Fibroblast of skin of left quadriceps (primary cell): Measurements from ENCODE around the gene SIX3.

Source experiments
- DNase-seq, 2 experiments: peaks; one replicate each; pipeline ENCODE4 v3.0.0-alpha.2; 2013; ENCODE audit warnings: low read depth in 2 of 2

The SIX3 gene

DNA sequence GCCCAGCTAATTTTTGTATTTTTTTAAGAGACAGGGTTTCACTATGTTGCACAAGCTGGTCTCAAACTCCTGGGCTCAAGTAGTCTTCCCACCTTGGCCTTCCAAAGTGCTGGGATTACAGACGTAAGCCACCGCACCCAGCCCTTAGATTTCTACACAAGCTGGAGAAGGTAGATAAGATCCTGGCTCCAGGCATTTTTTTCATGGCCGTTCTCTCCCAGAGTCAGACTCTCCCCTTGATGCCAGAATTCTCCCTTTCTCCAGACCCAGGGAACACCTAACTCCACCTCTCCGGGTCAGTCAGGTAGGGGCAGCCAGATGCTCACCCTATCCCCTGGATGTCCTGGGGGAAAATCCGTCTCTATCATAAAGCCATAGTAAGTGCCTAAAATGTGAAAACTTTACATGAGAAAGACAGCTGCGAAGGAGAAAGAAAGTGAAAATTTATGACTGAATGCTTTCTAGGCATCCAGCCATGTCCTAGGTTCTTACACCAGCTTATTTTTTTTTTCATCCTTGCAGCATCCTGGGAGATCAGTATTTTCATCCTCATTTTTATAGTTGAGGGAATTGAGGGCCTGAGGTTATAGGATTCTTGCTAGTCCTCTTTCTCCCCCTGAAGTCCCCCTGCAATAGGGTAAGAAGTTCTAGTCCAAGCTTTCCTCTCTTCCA is 16.3 kb downstream of the SIX3 start:
- DNase-seq: no peak

DNA sequence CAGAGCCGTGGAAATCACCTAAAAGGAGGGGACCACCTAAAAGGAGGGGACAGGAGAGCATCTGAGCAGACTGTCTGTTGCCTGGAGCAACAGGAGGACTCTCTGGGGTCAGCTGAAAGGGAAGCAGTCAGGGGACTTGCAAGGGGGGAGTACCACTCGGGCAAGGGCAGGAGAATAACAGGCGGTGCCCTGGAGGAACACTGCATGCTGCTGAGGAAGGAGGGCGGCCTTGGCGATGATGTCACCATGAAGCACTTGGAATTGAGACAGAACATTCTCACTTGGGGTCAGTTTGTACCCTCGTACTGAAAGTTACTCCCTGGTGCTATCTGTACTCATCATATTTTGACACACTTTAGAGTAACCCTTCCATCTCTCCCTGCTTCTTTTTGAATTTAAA is 18.4 kb downstream of the SIX3 start:
- no peak for DNase-seq

DNA sequence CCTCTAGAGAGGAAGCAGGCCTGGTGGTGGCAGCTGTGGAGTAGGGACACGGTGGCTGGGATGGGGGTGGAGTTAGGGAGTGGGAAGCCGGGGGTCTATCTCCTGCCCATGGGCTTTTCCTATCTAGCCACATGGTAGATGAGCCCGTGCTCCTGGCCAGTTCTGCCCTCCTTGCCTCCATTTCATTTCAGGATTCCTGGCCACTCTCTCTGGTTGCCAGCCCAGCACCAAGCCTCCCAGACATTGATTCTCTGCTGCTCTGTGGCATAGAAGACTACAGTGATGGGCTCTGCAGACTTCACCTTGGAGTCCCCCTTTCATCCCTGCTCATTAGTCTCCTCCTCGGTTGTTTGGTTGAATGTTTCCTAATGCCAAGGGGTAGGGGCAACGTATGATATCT is 19.4 kb downstream of the SIX3 start:
- no peak for DNase-seq

DNA sequence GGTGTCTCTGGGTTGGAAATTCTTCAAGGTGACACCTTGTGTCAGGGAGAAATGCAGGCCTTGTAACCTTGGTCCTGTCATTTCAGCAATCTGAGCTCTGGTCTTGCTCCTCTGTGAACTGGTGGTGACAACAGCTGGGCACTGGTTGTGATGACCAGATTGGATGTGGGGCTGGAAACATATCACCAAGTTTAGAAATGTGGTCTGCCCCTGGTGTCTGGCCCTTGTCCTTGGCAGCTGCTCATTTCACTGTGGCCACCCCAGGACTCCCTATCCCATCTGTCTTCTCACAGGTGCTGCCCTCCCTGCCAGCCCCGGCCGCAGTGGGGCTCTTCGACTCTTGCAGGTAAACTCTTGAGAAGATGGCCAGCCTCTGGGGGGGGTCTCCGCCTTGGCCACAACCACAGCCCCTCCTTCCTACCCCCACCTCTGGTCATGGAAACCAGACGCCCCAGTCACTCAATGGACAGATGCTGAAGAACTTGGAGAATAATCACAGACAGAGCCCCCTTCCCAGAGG is 20.7 kb downstream of the SIX3 start:
- no peak for DNase-seq

DNA sequence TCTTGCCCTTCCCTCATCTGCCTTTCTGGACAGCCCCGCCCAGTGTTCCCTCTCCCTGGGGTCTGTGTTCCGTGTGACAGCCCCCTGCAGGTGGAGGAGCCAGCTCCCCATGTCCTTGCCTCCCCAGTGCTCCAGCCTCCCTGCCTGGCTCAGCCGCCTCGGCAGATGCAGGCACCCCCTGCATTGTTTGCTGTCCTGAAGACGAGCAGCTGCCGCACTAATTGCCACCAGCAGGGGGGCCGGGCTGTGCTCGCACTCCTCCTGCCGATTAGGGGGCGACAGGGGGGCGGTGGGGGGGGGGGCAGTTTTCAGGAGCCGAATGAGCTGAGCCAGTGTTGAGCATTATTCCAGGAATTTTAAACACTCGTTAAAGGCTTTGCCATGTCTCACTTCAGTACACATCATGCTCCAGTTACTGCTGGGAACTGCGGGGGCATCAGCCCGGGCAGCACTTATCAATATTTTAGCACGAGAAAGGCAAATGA is 23.3 kb downstream of the SIX3 start:
- DNase-seq: no peak

DNA sequence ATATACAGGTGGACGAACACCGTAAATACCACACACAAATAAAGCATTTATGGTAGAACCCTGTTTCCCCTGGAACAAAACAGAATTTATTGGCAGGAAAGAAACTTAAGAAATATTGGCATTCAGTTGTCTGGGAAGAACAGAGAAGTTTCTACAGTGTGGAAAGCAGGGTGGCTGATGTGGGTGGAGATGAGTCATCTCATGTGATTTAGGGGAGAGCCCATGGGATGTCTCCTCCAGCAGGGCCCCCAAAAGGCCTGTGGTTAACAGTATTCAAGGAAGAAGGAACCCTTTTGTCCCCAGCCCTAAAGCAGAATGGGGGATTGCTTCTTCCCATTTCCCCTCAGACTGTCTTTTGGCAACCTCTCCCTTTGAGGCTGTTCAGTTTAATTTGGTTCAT is 24.2 kb downstream of the SIX3 start:
- DNase-seq: no peak

DNA sequence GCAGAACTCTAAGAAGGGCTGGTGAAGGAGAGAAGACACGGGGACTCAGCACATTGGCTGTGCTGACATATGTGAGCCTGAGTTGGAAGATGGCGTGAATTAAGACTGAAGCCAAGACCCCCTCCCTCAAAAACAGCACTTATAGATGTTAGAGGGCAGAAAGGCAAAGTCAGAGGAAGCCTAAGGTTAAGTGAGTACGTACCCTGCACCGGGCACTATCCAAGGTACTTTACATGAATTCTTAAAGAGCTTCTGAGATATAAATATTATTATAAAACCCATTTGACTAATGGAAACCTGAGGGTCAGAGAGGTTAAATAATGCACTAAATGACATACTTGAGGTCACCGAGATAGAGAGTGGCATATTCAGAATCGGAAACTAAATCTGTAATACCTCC is 25.6 kb downstream of the SIX3 start:
- DNase-seq: no peak

DNA sequence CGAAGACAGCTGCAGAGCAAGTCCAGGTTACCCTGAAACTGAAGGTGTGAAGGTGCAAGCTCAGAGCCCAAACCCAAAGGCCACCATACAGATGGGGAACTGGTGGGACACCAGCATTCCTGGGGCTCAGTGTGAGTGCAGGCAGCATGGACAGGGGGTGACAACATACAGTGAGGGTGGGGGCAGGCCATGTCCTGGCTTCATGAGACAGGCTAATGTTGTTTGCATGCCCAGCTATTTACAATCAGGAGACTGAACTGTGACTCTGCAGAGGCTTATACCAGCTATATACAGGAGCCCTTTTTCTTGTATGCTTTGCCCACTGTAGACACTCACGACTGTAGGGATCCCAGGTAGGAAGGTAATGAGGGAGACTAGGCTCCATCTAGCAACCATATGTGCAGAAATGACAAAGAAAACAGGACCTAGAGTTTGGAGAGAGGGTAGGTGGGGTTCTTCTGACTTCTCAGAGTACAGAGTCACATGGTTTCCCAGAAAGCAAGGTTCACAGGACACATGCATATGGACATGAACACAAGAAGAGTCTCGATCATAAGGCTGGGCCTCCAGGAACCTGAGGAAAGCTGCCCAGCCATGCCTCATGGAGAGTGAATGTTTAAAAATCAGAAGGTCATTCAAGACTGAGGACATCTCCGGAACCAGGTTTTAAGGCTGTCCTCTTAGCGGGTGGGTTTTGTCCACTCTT is 26.4 kb downstream of the SIX3 start:
- no peak for DNase-seq

DNA sequence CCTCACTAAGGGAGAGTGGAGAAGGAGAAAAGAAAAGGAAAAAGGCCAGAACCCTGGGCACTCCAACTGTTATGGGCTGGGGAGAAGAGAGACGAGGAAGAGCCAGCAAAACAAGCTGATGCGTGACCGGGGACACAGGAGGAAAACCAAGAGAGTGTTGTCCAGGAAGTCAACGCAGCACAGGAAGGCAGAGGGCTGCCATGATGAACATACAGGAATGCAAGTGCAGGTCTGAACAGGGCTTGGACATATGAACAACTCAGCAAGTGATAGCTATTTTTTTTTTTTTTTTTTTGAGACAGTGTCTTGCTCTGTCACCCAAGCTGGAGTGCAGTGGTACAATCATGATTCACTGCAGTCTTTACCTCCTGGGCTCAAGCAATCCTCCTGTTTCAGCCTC is 28.4 kb downstream of the SIX3 start:
- no peak for DNase-seq

DNA sequence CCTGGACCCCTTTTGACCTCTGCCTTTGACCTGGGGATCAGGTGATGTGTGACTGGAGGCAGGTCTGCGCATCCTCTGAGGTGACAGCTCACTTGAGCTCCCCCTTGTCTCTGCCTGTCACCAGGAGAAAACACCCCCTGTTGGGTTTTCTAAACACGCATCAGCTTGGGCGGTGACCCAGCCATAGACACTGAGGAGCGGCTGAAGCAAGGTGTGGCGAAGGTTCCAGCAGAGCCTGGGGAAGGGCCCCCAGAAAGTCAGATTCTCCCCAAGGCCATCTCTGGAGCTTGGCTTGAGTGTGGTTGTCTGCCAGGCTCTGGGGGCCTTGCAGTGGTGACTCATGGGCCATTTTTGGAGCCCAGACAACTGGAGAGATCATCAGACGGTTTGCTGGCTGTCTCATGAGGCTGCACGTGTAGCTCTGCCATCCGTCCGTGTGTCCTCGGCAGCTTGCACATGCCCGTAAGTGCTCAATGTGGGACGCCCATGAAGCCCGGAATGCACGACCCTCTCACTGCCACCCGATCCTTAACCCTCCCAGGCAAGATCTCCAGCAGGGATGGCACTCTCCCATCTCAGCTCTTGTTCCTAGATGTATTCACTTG is 29.4 kb downstream of the SIX3 start:
- DNase-seq: no peak

DNA sequence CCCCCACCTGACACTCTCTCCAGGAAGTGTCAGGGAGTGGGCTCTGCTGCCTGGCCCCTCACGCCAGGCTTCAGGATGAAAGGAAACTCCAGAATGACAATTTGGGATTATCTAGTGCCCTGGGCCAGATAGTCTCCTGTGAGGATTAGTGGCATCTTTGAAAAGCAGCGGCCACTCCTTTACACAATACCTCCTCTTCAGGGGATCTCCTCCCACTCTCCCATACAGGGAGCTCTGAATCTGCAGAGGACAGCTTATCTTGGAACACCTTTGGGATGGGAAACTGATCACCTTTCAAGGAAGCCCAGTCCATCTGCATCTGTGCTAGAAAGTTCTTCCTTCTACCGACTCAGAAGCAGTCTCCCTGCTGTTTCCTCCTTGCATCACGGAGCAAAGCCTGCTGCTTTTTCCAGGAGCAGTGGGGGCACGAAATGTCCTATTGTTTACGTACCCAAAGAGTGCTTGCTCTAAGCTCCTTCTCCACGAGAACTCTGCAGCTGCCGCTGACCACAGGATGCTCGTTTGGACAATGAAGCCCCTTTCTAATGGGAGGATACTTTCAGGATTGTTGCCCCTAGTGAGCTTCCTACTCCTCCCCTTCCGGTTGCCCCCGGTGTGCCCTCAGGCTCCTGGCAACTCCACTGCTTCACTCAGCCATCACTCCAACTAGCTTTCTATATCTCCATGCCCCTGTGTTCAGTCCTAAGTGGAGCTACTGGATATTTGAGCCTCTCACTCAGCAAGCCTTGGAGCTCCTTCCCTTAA is 31.5 kb downstream of the SIX3 start:
- no peak for DNase-seq

DNA sequence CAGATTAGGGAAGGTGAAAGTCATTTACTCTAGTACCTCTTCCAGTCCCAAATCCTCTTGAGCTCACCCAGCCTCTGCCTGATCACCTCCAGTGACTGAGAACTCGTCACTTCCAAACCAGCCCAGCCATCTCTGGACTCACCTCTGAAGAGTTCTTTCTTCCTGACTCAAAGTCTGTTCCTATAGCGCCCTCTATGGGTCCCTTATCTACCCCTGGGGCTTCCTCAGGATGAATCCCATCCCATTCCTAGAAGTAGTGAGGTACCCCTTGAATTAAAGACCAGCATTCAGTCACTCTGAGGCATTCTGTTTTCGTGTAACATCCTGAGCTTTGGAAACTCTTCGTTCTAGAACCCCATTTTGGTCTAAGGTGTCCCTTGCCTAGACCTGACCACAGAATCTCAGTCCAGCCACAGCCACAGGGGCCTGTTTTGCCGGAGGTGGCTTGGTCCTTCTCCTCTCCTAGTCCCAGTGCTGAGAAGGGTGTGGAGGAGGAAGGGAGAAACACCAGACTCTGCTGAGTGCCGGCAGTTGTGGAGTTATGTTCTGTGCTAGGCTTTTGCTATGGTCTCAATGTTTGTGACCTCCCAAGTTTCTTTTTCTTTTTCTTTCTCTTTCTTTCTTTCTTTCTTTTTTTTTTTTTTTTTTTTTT is 32.7 kb downstream of the SIX3 start:
- DNase-seq: no peak

DNA sequence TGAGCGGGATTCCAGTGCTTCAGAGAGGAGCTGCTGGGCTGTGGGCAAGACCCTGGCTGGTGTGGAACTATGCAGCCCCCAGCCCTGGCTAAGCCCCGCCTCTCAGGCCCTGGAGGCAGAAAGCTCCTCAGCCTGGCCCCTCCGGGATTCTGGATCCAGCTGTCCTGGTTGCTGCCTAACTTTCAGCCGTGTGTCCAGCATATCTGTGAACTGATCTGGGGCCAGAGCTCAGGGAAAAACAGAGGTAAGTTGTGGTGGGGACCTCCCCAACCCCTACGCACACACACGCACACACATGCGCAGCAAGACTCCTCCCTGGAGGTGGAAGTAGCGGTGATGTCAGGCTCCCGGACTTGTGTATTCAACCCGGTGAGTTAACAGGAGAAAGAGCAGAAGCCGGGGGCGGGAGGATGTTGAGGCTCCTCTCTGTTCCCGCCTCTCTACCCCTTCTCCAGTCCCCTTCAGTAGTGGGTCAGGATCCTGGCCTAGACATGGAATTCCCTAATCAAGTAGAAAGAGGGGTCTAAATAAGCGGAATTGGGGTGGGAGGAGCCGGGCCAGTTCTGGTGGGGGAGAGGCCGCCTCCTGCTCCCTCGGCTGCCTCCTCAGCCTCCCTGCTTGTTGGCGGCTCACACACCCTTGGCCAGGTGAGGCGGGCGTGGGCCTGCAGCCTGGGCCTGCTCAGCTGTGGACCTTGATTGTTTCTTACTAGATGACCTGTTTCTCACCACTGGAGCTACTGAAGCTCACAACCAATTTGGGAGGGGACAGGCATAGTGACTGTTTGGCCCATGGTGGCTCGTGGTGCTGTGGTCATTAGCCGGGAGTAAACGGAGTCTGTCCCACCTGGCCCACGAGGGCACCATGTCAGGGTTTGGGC is 34.3 kb downstream of the SIX3 start:
- DNase-seq: no peak

DNA sequence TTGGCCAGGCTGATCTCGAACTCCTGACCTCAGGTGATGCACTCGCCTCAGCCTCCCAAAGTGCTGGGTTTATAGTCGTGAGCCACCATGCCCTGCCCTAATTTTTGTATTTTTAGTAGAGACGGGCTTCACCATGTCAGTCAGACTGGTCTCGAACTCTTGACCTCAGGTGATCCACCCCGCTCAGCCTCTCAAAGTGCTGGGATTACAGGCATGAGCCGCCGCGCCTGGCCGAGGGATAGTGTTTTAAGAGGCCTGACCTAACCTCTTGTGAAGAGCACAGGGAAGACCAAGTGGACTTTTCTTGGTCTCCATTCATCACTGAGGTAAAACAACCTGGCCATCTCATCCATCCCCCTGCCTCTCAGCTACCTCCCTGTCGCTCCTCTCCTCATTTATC is 38.1 kb downstream of the SIX3 start:
- DNase-seq: no peak

DNA sequence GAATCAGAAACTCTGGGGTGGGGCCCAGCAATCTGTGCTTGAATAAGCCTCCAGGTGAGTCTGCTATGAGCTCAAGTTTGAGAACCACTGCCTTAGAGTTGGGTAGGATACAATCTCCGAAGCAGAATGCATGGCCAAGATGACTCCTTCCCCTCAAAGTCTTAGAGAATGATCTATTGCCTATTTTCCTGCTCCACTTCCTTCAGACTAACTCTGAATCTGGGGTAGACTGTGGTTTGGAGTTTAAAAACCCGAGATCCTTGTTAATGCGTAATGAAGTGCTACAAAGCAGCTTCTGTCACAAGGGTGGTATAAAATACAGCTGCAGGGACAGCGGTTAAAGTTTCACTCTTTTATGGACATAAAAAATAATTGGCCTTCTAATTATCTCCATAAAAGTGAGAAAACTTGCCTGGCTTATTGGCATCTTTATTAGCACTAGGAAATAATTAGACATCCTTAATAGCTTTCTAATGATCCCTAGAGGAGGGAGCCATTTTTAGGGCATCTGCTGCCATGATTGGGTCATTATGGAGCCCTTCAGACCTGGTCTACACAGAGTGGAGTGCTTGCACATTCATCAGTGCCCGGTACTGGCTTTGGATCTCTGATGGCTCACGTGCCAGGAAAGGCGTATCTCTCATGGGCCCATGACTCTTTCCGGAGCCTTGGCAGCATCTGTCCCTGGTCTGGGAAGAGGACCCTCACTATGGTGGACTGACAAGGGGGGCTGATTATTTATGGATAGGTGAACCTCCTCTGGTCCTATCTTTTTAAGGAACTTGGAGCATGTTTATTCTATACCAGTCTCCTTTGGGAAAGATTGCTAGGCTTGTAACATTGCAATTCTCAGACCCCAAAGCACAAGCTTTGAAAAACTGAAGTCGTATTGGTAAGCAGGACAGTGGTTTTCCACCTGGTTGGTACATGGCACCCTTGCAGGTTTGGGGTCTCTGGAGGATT is 39.5 kb downstream of the SIX3 start:
- no peak for DNase-seq

DNA sequence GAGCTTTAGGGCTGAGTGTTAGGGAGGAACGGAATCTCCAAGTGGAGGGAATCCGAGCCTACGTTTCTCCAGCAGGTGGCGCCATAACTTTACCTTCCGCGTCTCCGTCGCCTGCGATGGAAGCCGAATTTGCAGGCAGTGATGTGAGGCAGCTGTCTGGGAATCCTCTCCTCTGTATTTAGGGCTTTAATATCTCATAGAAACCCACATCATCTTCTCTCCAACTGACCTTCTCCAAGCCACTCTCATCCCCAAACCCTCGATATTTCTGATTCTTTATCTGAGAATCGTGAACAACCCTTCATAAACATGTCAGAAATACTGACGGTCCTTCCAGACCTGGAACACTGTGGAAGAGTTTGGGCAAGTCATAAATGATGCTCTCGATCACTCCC is 40.2 kb downstream of the SIX3 start:
- peak; percentile 30 to 37 for DNase-seq

DNA sequence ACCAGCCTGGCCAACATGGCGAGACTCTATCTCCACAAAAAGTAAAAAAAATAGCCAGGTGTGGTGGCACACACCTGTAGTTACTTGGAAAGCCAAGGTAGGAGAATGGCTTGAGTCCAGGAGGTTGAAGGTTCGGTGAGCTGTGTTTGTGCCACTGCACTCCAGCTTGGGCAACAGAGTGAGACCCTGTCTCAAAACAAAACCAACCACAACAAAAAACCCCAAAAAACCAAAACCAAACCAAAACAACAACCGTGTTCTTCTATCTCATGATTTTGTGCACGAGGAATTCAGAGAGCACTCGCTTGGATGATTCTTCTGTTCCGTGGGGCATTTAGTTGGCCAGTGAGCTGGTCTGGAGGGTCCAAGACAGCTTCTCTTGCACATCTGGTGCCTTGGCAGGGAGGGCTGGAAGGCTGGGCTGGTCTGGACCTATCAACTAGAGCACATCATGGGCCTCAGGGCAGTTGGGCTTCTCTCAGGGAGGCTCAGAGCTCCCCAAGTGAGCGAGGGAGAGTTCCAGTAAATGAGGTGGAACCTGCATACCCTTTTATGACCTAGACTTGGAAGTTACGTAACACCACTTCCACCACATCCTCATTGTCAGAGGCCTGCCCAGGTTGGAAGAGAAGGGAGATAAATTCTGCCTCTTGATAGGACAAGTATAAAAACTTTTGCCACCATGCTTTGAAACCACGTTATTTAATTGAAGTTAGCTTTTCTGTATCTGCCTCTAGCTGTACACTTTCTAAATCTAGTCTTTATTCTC is 42.5 kb downstream of the SIX3 start:
- no peak for DNase-seq

DNA sequence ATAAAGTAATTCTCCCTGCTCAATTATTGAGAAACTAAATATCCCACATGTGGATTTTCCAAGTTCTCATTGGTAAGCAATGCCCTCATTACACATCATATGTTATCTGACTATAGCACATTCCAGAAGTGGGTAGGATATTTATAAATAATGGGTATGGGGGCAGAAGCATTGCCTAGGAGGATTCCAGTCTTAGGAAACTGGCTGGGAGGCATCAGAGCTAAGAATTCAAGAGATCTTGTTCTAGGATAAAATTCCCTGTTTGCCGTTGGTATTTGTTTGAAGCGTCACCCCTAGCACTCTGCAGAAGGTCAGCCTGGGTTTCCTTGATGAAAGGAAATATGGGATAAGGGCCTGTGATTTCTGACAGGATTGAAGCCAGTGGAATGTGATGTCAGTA is 47.7 kb downstream of the SIX3 start:
- no peak for DNase-seq

DNA sequence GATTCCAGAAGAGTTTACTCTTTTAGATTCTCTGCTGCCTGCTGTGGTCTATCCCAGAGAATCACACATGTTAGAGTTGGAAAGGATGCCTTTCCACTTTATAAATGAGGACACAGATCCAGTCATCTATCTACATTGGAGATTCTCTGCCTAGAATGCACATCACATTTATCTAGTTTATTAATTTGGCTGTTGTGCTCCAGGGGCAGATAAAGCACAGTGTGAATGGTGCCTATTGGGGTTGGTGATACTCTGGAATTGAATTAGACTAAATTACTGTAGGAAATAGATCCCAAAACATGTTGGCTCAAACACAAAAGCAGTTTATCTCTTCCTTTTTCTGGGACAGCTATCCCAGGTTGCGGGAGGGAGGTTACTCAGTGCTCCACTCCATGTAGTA is 52.9 kb downstream of the SIX3 start:
- no peak for DNase-seq
